ENCODE results near the gene SLCO4A1. TPM values are rescaled to one million over a fixed set of nuclear protein-coding genes. Genes with fewer than 3 reads are reported as not detected.
A peak's percentile ranks its signal among the peaks of the same experiment; 100 is the strongest.

Gene SLCO4A1
- polyA plus RNA-seq, 4 donors: 0.31 to 6.8 (median 3.5) TPM

- no peak for DNase-seq (ENCODE audit: low read depth in 4 of 4, low spot score in 3 of 4)
These were observed 54.2 kb downstream of the SLCO4A1 start for GRCh38 chr20:62696434-62696957.

GRCh38 chr20:62696989-62697388 is 54.7 kb downstream of the SLCO4A1 start:
- DNase-seq (ENCODE audit: low read depth in 4 of 4, low spot score in 3 of 4): no peak

GRCh38 chr20:62697468-62697912 is 55.2 kb downstream of the SLCO4A1 start:
- DNase-seq (ENCODE audit: low read depth in 4 of 4, low spot score in 3 of 4): no peak

- no peak for DNase-seq (ENCODE audit: low read depth in 4 of 4, low spot score in 3 of 4)
These were observed 55.9 kb downstream of the SLCO4A1 start for GRCh38 chr20:62698231-62698630.

- DNase-seq (ENCODE audit: low read depth in 4 of 4, low spot score in 3 of 4): no peak
These were observed 57.0 kb downstream of the SLCO4A1 start for GRCh38 chr20:62699296-62699695.

- no peak for DNase-seq (ENCODE audit: low read depth in 4 of 4, low spot score in 3 of 4)
These were observed 57.4 kb downstream of the SLCO4A1 start for GRCh38 chr20:62699741-62700140.

- no peak for DNase-seq (ENCODE audit: low read depth in 4 of 4, low spot score in 3 of 4)
These were observed 58.1 kb downstream of the SLCO4A1 start for GRCh38 chr20:62700261-62700930.

GRCh38 chr20:62701161-62702012 is 59.1 kb downstream of the SLCO4A1 start:
- DNase-seq (ENCODE audit: low read depth in 4 of 4, low spot score in 3 of 4): no peak

GRCh38 chr20:62702013-62702300 is 59.7 kb downstream of the SLCO4A1 start:
- DNase-seq (ENCODE audit: low read depth in 4 of 4, low spot score in 3 of 4): no peak

GRCh38 chr20:62702895-62703852 is 60.9 kb downstream of the SLCO4A1 start:
- no peak for DNase-seq (ENCODE audit: low read depth in 4 of 4, low spot score in 3 of 4)

GRCh38 chr20:62703853-62704228 is 61.5 kb downstream of the SLCO4A1 start:
- DNase-seq (ENCODE audit: low read depth in 4 of 4, low spot score in 3 of 4): no peak

- DNase-seq (ENCODE audit: low read depth in 4 of 4, low spot score in 3 of 4): peak; percentile 70 to 87 (median 76)
These were observed 62.1 kb downstream of the SLCO4A1 start for GRCh38 chr20:62704341-62704948.

GRCh38 chr20:62705627-62706026 is 63.3 kb downstream of the SLCO4A1 start:
- no peak for DNase-seq (ENCODE audit: low read depth in 4 of 4, low spot score in 3 of 4)

GRCh38 chr20:62706344-62706743 is 64.0 kb downstream of the SLCO4A1 start:
- DNase-seq (ENCODE audit: low read depth in 4 of 4, low spot score in 3 of 4): no peak

GRCh38 chr20:62706857-62707256 is 64.6 kb downstream of the SLCO4A1 start:
- no peak for DNase-seq (ENCODE audit: low read depth in 4 of 4, low spot score in 3 of 4)

GRCh38 chr20:62707276-62707920 is 65.1 kb downstream of the SLCO4A1 start:
- no peak for DNase-seq (ENCODE audit: low read depth in 4 of 4, low spot score in 3 of 4)

- no peak for DNase-seq (ENCODE audit: low read depth in 4 of 4, low spot score in 3 of 4)
These were observed 65.7 kb downstream of the SLCO4A1 start for GRCh38 chr20:62707921-62708521.

GRCh38 chr20:62708591-62709536 is 66.6 kb downstream of the SLCO4A1 start, which contains the start of gene NTSR1:
TSS of gene NTSR1 (plus strand) at chr20:62708836. CDS start at chr20:62709208, 372 bp downstream.
- DNase-seq (ENCODE audit: low read depth in 4 of 4, low spot score in 3 of 4): no peak

Measured in left renal pelvis (tissue), 4 donors.